HG02798 (cell line): ENCODE data around the gene ATP5IF1.

Source experiments
- ATAC-seq: cut with Tn5 transposase; IDR thresholded peaks from one replicate; pipeline ENCODE4 v1.9.1; 2021; ENCODE audit warnings: mild to moderate bottlenecking; ENCODE audit not compliant: unreplicated experiment, poor library complexity

Gene ATP5IF1

GRCh38 chr1:28233264-28233606 lies 2.7 kb upstream of the ATP5IF1 start:
- ATAC-seq: no peak

DNA sequence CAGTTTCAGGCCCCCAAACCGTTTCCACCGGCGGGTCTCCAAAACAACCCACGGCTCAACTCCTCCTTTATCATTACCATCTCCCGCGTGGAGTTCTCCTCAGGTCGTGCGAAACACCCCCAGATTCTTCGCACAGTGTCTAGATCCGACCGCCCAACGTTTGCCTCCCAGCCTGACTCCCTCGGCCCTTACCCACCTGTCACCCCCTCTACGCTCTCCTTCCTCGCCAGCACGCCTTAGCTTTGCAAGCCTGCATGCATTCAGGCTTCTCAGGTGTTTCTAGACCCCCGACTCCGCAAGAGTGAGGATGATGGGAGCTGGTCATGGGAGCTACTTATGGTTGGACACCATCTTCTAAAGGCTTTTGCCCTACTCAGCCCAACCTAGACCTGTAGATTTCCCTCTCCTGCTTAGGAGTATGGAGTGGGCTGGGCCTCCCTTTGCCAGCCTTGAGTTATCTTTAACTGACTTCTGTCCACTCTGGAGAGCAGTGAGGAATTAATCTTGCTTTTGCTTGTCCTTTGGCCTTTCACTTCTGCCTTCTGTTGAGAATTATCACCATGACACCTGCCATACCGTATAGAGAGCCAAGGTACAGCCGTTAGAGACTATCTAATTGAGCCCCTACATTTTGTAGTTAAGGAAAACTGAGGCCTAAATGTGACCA lies 865 bp downstream of the ATP5IF1 start:
- no peak for ATAC-seq

DNA sequence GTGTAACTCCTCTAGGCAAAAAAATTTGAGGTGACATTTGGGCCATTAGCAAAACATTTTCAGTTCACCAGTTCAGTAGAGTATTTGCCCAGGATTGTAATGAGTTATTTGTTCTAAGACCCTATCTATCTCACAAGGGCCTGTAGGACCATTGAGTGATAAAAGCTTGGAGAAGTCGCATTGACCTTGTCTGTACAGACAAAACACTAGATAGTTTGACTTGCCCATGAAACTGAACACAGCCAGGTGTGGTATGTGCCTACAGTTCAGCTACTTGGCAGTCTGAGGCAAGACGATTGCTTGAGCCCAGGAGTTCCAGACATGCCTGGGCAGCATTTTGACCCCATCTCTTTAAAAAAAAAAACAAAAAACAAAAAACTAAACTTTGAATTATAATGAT lies 3.1 kb downstream of the ATP5IF1 start:
- no peak for ATAC-seq

GRCh38 chr1:28240024-28240423 lies 4.1 kb downstream of the ATP5IF1 start:
- no peak for ATAC-seq

GRCh38 chr1:28241638-28242241 lies 5.8 kb downstream of the ATP5IF1 start:
- ATAC-seq: no peak

DNA sequence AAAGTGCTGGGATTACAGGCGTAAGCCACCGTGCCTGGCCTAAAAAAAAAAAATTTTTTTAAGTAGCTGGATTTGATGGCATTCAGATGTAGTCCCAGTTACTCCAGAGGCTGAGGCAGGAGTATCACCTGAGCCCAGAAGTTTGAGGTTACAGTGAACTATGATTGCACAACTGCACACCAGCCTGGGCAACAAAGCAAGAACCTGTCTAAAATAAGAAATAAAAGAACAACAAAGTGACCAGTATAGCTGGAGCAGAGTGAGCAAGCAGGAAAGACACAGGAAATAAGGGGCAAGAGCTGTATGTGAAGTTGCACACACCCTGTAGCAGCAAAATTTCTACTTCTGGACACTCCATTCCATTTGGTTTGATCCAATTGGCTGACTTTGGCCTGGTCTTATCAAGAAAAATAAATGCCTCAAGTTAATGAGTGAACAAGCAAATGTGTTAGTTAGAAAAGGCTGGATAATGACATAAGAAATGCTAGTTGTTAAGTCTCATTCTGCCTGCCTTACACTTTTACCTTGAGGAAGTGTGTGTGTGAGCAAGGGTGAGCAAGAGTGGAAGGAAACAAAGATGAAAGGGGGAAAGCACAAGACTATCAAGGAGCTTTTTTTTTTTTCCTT lies 7.9 kb downstream of the ATP5IF1 start:
- ATAC-seq: no peak

GRCh38 chr1:28244549-28245251 lies 8.8 kb downstream of the ATP5IF1 start:
- ATAC-seq: peak; percentile 23

GRCh38 chr1:28246427-28246832 lies 10.5 kb downstream of the ATP5IF1 start:
- no peak for ATAC-seq

DNA sequence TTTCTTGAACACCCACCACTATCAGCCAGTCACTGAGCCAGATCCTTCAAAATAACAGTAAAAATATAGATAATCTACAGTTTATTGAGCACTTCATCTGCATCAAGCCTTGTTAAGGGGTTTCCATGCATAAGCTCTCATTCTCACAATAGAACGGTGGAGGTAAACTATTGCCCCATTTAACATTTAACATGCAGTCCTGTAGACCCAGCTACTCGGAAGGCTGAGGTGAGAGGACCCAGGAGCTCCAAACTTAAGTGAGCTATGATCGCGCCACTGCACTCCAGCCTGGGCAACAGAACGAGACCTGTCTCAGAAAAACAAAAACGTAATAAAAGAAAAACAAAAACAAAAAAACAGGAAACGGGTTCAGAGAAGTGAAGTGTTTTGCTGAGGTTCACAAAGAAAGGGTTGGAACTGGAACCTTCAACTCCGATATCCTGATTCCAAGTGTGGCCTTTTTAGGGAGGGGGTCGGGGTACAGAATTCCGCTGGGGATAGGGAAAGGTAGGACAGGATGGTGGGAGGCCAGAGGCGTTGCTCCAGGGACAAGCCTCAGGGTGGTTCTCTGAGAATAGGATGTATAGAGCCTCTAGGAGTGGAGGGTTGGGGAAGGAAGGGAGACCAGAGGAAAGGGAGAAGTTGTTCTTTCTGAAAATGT lies 11.8 kb downstream of the ATP5IF1 start:
- no peak for ATAC-seq

DNA sequence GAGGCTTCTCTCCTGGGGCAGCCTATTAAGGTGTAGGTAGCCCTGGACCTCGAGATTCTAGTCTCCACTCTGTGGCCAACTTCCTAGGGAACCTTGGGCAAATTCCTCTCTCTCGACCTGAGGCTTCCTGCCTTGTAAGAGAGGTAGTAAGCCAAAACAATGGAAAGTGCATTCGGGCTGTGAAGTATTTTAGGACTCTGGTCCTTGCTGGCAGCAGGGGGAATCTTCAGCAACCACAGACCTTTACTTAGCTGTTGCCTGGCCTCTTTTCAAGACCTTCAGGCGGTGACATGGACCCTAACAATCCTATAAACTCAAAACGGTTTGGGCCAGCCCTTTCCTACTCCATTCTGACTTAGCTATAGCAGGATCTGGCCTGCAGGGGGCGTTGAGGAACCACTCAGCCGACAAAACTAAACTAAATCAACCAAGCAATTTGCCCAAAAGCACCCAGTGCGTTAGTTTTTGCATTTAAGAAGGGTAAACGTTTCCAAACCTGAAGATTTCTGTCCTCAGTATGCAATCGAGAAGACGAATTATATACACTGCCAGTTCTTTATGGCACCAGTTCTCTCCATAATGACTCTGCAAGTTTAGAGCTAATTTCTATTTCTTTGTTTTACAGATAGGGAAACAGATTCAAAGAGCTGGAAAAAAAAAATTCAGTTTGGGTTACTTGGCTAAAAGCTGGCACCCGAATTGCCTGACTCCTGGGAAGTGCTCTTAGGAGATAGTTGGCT lies 12.5 kb downstream of the ATP5IF1 start:
- peak; percentile 18 for ATAC-seq

DNA sequence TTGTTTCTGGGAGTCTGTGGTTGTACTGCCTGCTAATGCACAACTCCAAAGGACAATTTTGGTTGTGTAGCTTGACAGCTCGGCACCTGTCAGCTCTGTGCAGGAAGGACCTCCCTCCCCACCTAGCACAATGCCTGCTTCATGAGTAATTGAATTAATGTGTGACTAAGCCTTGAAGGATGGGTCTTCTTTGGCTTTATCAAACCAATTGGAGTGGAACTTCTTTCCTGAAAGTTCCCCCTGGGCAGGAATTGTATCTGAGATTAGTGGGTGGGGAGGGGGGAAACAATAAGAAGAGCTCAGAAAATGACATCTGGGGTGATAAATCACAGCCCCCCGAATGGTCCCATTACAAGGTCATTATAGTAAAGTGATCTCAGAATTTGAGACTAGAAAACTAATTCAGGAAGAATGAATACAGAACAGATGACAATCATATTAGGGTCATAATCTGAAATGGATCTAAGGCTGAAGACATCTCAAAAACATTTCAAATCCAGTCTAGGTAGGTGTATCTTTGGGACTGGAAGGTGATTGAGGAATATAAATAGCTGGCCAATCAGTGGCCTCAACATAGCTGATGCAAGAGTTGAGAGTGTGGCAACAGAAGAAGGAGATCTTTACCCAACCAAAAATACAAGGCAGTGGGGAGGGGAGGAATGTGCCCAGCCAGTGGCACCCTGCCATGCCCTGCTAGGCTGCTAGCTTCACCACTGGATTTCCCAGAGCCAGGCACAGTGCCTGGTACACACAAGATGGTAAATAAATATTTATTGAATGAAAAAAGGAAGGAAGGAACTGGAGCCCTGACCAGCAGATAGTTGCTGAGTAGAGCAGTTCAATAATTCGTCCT lies 13.3 kb downstream of the ATP5IF1 start:
- no peak for ATAC-seq

- no peak for ATAC-seq
Measured at GRCh38 chr1:28249866-28250295, 14.0 kb downstream of the ATP5IF1 start.

GRCh38 chr1:28256197-28256827 lies 20.4 kb downstream of the ATP5IF1 start:
- no peak for ATAC-seq

DNA sequence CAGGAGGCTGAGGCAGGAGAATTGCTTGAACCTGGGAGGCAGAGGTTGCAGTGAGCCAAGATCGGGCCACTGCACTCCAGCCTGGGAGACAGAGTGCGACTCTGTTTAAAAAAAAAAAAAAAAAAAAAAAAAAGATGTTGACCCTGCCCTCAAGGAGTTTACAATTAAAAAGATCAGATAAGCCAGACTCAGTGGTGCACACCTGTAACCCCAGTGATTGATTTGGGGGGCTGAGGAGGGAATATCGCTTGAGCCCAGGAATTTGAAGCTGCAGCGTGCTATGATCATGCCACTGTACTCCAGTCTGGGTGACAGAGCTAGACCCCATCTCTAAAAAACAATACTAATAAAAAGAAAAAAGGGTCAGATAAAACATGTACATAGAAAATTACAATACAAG lies 21.8 kb downstream of the ATP5IF1 start:
- no peak for ATAC-seq

DNA sequence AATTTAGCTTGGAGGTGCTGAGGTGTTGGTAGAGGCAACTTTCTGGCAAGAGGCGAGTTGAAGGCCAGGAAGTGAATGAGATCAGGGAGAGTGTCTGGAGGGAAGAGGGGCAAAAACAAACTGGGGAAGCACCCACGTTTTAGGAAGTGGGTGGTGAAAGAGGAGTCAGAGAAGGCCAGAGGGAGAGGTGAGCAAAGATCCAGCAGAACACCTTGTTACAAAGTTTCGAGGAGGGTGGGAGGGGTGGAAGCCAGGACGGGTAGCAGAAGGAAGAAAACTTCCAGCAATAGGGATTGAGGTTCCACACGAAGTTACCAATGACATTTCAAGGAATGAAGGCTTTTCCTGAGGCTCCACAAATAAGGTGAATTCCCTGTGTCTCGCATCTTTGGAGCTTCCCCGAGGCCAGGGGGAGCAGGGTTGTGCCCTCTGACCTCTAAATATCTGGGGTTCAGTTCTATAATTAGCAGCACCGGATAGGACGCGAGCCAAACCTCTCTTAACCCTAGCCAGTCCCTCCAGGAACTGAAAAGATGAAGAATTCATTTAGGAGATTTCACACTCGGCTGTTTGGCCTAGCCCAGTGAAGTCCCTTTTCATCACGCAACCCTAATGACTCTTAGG lies 22.8 kb downstream of the ATP5IF1 start:
- no peak for ATAC-seq

DNA sequence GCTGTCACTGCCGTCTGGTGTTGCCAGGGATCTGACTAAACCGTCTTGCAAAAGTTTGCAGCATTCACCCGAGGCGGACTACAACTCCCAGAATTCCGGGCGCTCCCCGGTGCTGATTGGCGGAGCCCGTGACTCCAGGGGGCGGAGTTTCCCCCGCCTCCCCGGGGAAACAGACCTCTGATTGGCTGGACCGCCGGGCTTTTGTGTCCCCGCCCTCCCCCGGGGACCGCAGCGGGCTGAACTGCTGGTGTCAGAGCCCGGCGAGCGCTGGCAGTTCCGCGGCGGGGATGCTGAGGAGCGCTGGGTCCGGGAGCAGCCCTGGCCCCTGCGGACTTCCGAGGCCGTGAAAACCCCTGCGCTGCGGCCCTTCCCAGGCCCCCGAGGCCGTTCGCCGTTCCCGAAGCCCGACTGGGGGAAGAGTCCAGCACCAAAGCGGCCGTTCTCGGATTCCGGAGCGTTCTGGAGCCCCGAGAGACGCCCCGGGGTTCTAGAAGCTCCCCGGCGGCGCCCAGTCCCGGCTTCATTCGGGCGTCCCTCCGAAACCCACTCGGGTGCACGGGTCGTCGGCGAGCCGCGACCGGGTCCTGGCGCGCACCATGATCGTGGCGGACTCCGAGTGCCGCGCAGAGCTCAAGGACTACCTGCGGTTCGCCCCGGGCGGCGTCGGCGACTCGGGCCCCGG lies 23.5 kb downstream of the ATP5IF1 start, which contains the start of gene SESN2:
Gene SESN2, plus strand, starts transcription at position 267 of the 682 bp plus-strand sequence. Its CDS starts 330 bp downstream, at position 597.
- peak; percentile 98 for ATAC-seq

DNA sequence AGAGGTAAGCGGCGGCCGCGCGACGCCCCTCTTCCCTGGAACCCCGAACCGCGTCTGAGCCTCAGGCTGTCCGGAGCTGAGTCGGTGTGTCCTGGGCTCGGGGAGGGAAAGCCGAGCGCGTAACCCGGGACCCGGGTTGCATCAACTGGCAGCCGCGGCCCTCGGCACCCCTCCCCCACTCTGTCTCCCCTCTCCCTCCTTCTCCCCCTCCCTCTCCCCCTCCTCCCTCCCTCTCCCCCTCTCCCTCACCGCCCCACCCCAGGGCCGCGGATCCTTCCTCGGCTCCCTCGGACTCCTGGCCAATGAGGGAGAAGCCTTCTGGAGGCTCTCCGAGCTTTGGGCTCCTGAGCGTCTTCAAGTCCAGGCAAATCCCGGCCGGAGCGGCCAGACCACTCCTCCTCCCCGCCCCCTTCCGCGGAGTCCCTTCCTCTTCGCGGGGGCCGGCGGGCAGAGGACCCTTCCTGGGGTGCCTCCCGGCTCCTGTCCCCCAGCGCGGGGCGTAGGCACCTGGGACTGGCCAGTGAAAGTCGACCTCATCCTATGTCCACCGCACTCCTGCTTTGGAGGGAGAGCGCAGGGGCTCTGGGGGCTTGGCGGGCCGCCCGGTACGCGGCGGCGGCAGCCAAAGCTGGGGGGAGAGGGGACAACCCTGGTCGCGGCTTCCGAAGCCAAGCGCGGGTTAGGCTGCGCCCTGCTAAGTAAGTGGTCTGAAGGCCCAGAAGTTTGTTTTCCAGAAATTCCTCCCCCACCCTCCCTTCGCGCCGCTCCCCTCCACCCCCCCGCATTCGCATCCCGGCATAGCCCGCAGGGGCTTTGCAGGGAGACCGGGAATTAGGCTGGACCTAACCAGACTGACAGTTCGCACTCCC lies 24.2 kb downstream of the ATP5IF1 start:
- peak; percentile 1 for ATAC-seq
